ENCODE measurements around the gene POLH. TPM values are rescaled to one million over a fixed set of nuclear protein-coding genes. Genes with fewer than 3 reads are reported as not detected.

Gene POLH
- total RNA-seq, 1 donor from 2014 or later: 4.3 TPM

GRCh38 chr6:43623880-43624785 is 48.1 kb downstream of the POLH start:
- no peak for DNase-seq (ENCODE audit: low spot score in 2 of 2)
- H3K27ac ChIP-seq: no peak overlapping the region
- no peaks in the 10 kb centered on the region for H3K9me3 ChIP-seq
- TF ChIP-seq, protein P1, sequence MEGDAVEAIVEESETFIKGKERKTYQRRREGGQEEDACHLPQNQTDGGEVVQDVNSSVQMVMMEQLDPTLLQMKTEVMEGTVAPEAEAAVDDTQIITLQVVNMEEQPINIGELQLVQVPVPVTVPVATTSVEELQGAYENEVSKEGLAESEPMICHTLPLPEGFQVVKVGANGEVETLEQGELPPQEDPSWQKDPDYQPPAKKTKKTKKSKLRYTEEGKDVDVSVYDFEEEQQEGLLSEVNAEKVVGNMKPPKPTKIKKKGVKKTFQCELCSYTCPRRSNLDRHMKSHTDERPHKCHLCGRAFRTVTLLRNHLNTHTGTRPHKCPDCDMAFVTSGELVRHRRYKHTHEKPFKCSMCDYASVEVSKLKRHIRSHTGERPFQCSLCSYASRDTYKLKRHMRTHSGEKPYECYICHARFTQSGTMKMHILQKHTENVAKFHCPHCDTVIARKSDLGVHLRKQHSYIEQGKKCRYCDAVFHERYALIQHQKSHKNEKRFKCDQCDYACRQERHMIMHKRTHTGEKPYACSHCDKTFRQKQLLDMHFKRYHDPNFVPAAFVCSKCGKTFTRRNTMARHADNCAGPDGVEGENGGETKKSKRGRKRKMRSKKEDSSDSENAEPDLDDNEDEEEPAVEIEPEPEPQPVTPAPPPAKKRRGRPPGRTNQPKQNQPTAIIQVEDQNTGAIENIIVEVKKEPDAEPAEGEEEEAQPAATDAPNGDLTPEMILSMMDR (IDR thresholded peaks at IDR 0.05): no peak
- H3K27me3 ChIP-seq: no peaks in the 10 kb centered on the region
- H3K4me1 ChIP-seq: peaks cover 5 to 16% of the 10 kb centered on the region in 2 donors
- no peak overlapping the region for H3K4me3 ChIP-seq
- intact Hi-C loops (cut with DNase I): loop anchor here (10.0 kb wide), 1 partner anchor 1839 kb away; the partner anchor contains the start of genes PRICKLE4 and TOMM6
- H3K36me3 ChIP-seq: peaks cover 49 to 70% of the 10 kb centered on the region in 2 donors

- Histone ChIP-seq H3K27me3 (no peaks in the 10 kb centered on the region), H3K4me3 (no peak overlapping the region), H3K9me3 (no peaks in the 10 kb centered on the region), H3K36me3 (peaks cover 49 to 63% of the 10 kb centered on the region in 2 donors), H3K4me1 (peaks cover 5 to 16% of the 10 kb centered on the region in 2 donors), H3K27ac (no peak overlapping the region)
- TF ChIP-seq, protein P1 (IDR thresholded peaks at IDR 0.05): no peak
- no peak for DNase-seq (ENCODE audit: low spot score in 2 of 2)
- intact Hi-C loops (cut with DNase I): loop anchor here (5.0 to 10.0 kb wide), 5 partner anchors 77 to 1840 kb away; partner anchors contain the start of genes CDC5L, MRPL14, PRICKLE4 and TMEM63B
Observed at GRCh38 chr6:43624786-43625288, 48.9 kb downstream of the POLH start.

- H3K36me3 ChIP-seq: peaks cover 48 to 57% of the 10 kb centered on the region in 2 donors
- no peaks in the 10 kb centered on the region for H3K27me3 ChIP-seq
- no peaks in the 10 kb centered on the region for H3K9me3 ChIP-seq
- H3K4me3 ChIP-seq: no peak overlapping the region
- H3K27ac ChIP-seq: peak overlapping the region in 1 of 2 donors; percentile 10
- H3K4me1 ChIP-seq: peaks cover 5 to 19% of the 10 kb centered on the region in 2 donors
- TF ChIP-seq, protein P1 (IDR thresholded peaks at IDR 0.05): no peak
- intact Hi-C loops (cut with DNase I): loop anchor here (5.0 to 10.0 kb wide), 5 partner anchors 77 to 1841 kb away; partner anchors contain the start of genes CDC5L, MRPL14, PRICKLE4 and TMEM63B
- DNase-seq (ENCODE audit: low spot score in 2 of 2): no peak
Observed at GRCh38 chr6:43625393-43625992, 49.5 kb downstream of the POLH start.

GRCh38 chr6:43627008-43627825 is 51.2 kb downstream of the POLH start:
- Histone ChIP-seq H3K9me3 (no peaks in the 10 kb centered on the region), H3K4me1 (peaks cover 5 to 19% of the 10 kb centered on the region in 2 donors), H3K36me3 (peaks cover 33 to 40% of the 10 kb centered on the region in 2 donors), H3K27me3 (no peaks in the 10 kb centered on the region), H3K4me3 (peak overlapping the region in 1 of 2 donors; percentile 97), H3K27ac (peak overlapping the region; percentile 97 to 98)
- DNase-seq (ENCODE audit: low spot score in 2 of 2): peak; percentile 62 to 94
- TF ChIP-seq, protein P1 (IDR thresholded peaks at IDR 0.05): no peak
- intact Hi-C loops (cut with DNase I): loop anchor here (5.0 to 10.0 kb wide), 5 partner anchors 75 to 1842 kb away; partner anchors contain the start of genes CDC5L, MRPL14, PRICKLE4 and TMEM63B
